ENCODE results near the gene MON1A. TPM values are rescaled to one million over a fixed set of nuclear protein-coding genes. Genes with fewer than 3 reads are reported as not detected.

Gene MON1A
- total and polyA plus RNA-seq, 2 of the 8 experiments (the other 6 are each of a cell fraction or from before 2014, with no cell fraction given) = 10.3 to 14.1 TPM

DNA sequence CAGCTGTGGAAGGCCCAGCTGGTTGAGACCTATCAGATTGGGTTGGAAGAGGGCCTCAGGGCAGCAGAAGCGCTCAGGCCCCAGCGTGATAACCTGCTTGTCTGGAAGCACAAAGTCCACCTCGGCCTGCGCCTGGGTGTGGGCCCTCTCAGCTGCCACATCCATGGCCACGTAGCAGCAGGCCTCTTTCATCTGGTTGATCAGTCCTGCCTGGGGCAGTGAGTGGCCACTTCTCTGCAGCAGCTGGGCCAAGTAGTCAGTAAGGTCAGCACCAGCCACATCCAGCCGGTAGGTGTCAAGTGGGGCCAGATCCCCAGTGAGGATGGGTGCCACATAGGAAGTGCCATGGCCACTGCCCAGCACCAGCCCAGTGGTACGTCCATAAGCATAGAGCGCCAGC lies 56.0 kb downstream of the MON1A start:
- H4K20me1 ChIP-seq (replicated peaks in 1 of 2; ENCODE audit: control insufficient read depth in 1 of 2, insufficient read depth in 2 of 2, low read length in 2 of 2) = no peaks in the 10 kb centered on the region
- H3K56ac ChIP-seq (replicated peaks; ENCODE audit: insufficient read length, low read depth, low read length) = no peak overlapping the region
- H2BK15ac ChIP-seq (ENCODE audit: low read length) = no peak overlapping the region
- no peak overlapping the region for H2BK20ac ChIP-seq (ENCODE audit: low read length)
- no peaks in the 10 kb centered on the region for H3K36me3 ChIP-seq (ENCODE audit: control insufficient read depth in 2 of 4, insufficient read depth in 4 of 4, low read length in 3 of 4)
- H3K79me2 ChIP-seq (ENCODE audit: control insufficient read depth in 1 of 2, insufficient read depth in 2 of 2, low read length in 2 of 2) = peaks cover 0 to 3% of the 10 kb centered on the region in 2 experiments; a peak in 1 of 4 replicates
- no peak overlapping the region for H4K91ac ChIP-seq (replicated peaks; ENCODE audit: insufficient read length, low read length)
- peak overlapping the region; percentile 71 for H4K8ac ChIP-seq (ENCODE audit: extremely low read depth, insufficient read depth, low read length)
- no peak overlapping the region for H3K14ac ChIP-seq (ENCODE audit: insufficient read length)
- FAIRE-seq = no peak
- no peak overlapping the region for H3K9ac ChIP-seq (replicated peaks in 1 of 4; ENCODE audit: extremely low read depth in 1 of 4, low read depth in 3 of 4, low read length in 3 of 4)
- H2AK5ac ChIP-seq (ENCODE audit: low read depth, low read length) = no peak overlapping the region
- no peak overlapping the region for H3K27ac ChIP-seq (ENCODE audit: low read depth, low read length)
- 89% methylated on average over 8 of the region's 8 CpGs; no CpG with 5 or more reads in 1 of the 2 experiments for WGBS, 2 experiments (ENCODE audit: extremely low coverage in 1 of 2, insufficient coverage in 1 of 2, insufficient read length in 1 of 2, insufficient replicate concordance in 2 of 2, low coverage in 1 of 2, low lambda C conversion rate in 2 of 2, missing lambda C conversion rate in 1 of 2)
- no peak overlapping the region for H3K4me2 ChIP-seq (ENCODE audit: insufficient read depth in 1 of 2, low read depth in 2 of 2, low read length in 2 of 2)
- POLR2A ChIA-PET (ENCODE audit: partially characterized antibody) = interaction anchor here (1.1 to 16.1 kb wide), 3 partner anchors 6 to 155 kb away, joined by 3 to 149 read pairs (median 149); partner anchors contain the start of gene CAMKV
- TF ChIP-seq RFX5 (IDR thresholded peaks at IDR 0.05; ENCODE audit: borderline replicate concordance, low read depth, low read length) (no peak), KDM4A (IDR thresholded peaks at IDR 0.05; ENCODE audit: low read depth, low read length, severe bottlenecking) (no peak), RAD21 (IDR thresholded peaks at IDR 0.05 in 1 of 2, conservative IDR thresholded peaks at IDR 0.05 in 1 of 2; ENCODE audit: low read depth in 2 of 2, low read length in 2 of 2) (no peak), POLR2A (IDR thresholded peaks at IDR 0.05; ENCODE audit: control extremely low read depth in 1 of 2, low read depth in 2 of 2, low read length in 2 of 2) (no peak), JUN (IDR thresholded peaks at IDR 0.05; ENCODE audit: low read depth, low read length) (no peak), TEAD4 (IDR thresholded peaks at IDR 0.05; ENCODE audit: low read depth, low read length) (no peak), CEBPB (IDR thresholded peaks at IDR 0.05; ENCODE audit: low read depth, low read length) (no peak), RXRA (IDR thresholded peaks at IDR 0.05; ENCODE audit: insufficient read depth, low read depth, low read length) (no peak), TBP (IDR thresholded peaks at IDR 0.05; ENCODE audit: low read depth, low read length) (no peak)
- TF ChIP-seq, protein P1, sequence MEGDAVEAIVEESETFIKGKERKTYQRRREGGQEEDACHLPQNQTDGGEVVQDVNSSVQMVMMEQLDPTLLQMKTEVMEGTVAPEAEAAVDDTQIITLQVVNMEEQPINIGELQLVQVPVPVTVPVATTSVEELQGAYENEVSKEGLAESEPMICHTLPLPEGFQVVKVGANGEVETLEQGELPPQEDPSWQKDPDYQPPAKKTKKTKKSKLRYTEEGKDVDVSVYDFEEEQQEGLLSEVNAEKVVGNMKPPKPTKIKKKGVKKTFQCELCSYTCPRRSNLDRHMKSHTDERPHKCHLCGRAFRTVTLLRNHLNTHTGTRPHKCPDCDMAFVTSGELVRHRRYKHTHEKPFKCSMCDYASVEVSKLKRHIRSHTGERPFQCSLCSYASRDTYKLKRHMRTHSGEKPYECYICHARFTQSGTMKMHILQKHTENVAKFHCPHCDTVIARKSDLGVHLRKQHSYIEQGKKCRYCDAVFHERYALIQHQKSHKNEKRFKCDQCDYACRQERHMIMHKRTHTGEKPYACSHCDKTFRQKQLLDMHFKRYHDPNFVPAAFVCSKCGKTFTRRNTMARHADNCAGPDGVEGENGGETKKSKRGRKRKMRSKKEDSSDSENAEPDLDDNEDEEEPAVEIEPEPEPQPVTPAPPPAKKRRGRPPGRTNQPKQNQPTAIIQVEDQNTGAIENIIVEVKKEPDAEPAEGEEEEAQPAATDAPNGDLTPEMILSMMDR (IDR thresholded peaks at IDR 0.05; ENCODE audit: control extremely low read depth in 1 of 3, insufficient read depth in 1 of 3, low read depth in 1 of 3, low read length in 3 of 3) = no peak
- H3K23ac ChIP-seq (ENCODE audit: insufficient read length) = no peak overlapping the region
- no peaks in the 10 kb centered on the region for H3K9me3 ChIP-seq (ENCODE audit: insufficient read depth in 2 of 2, low read depth in 1 of 2, low read length in 1 of 2)
- H3K27me3 ChIP-seq (replicated peaks in 1 of 4; ENCODE audit: control insufficient read depth in 3 of 4, extremely low read depth in 1 of 4, insufficient read depth in 3 of 4, low read length in 3 of 4) = peaks cover 0 to 5% (median 3%) of the 10 kb centered on the region in 4 experiments; a peak in 3 of 7 replicates
- no peaks in the 10 kb centered on the region for H3K79me1 ChIP-seq (ENCODE audit: low read depth, low read length)
- H3K4me3 ChIP-seq (ENCODE audit: extremely low read depth in 1 of 4, insufficient read depth in 2 of 4, low read depth in 3 of 4, low read length in 4 of 4) = no peak overlapping the region
- CTCF ChIA-PET (ENCODE audit: partially characterized antibody) = interaction anchor here (0.8 to 11.7 kb wide), 8 partner anchors 7 to 172 kb away, joined by 3 to 89 read pairs (median 8); no protein-coding TSS in a partner anchor
- no peak overlapping the region for H2AFZ ChIP-seq (ENCODE audit: low read length)
- no peak overlapping the region for H3K18ac ChIP-seq (ENCODE audit: extremely low read depth, low read length)
- H3K4me1 ChIP-seq (replicated peaks in 1 of 4; ENCODE audit: control insufficient read depth in 3 of 4, insufficient read depth in 4 of 4, low read length in 3 of 4) = peaks cover 4 to 12% (median 7%) of the 10 kb centered on the region in 4 experiments
- peaks cover 8% of the 10 kb centered on the region; the same call in 1 of the 2 replicates for H3K23me2 ChIP-seq (ENCODE audit: low read depth, low read length)
- no peak for DNase-seq (ENCODE audit: low read depth in 1 of 2, low spot score in 2 of 2)
- no peak overlapping the region for H2BK12ac ChIP-seq (ENCODE audit: low read depth, low read length)
- H2BK5ac ChIP-seq (ENCODE audit: low read depth, low read length) = 0 out of 2 replicates have a peak overlapping the region, but pooled peaks have one; percentile 5
- no peak overlapping the region for H3K4ac ChIP-seq (replicated peaks; ENCODE audit: insufficient read length, low read depth, low read length)
- H2BK120ac ChIP-seq (replicated peaks; ENCODE audit: low read depth, low read length) = no peak overlapping the region
- H4K5ac ChIP-seq (ENCODE audit: insufficient read length, low read depth, low read length) = no peak overlapping the region
